ENCODE results near the gene ZFP57.
A peak's percentile ranks its signal among the peaks of the same experiment; 100 is the strongest.

Gene ZFP57

DNA sequence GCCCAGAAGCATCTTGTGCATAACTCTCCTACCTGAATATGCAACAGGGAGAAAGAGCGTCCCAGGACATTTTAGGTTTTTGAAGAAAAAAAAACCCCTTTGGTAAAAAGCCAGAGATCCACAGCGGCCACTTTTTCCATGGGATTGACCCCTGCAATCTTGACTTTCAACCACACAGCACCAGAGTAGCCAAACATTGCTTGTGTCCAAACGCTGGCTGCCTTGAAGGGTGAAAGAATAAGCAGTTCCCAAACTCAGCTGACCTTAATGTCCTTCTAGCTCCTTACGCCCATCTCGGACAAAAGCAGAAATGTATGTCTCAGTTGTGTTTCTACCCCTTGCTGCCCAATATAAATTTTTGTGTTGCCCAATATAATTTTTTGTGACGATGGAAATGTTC, 25.3 kb downstream of the ZFP57 start:
- no peak for DNase-seq (ENCODE audit: low spot score)

DNA sequence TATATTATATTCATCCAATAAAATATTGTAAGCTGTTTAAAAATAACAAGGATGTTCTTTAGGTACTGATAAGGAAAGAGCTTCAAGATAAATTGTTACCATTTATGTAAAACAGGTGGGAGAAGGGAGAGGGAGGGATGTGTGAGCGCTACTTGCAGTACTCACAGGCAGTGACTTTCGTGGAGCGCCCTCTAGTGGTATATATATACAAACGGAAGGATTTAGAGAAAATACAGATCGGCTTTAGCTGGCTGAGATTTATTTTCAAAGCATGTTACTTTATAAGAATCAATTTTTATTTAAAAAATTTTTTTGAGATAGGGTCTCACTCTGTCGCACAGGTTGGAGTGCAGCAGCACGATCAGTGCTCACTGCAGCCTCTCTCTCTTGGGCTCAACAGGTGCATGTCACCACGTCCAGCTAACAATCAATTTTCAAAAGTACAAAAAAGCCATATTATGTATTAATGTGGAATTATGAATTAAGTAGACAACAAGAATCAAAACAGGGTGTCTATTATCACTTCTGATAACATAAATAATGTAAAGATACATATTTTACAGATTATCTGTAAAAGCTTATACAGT, 27.4 kb downstream of the ZFP57 start:
- no peak for DNase-seq (ENCODE audit: low spot score)

DNA sequence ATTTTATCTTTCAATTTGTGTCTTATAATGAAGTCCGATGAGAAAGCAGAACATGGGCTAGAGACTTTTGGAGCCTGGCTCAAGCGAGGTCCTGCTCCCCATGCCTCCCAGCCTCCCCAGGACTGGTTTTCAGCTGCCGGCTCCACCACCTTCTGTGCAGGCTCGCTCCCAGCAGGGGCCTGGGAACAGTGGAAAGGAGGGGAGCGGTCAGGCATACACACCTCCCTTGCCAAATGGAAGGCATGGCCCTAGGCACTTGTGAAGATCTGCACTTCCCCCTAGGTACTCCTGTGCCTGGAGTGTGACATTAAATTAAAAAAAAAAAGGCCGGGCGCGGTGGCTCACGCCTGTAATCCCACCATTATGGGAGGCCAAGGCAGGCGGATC, 28.8 kb downstream of the ZFP57 start:
- DNase-seq (ENCODE audit: low spot score) = no peak

- no peak for DNase-seq (ENCODE audit: low spot score)
Measured at GRCh38 chr6:29651413-29652197, 29.3 kb downstream of the ZFP57 start.

GRCh38 chr6:29649701-29650673, 31.0 kb downstream of the ZFP57 start:
- peak; percentile 68 for DNase-seq (ENCODE audit: low spot score)

- DNase-seq (ENCODE audit: low spot score) = no peak
Measured at GRCh38 chr6:29647927-29648642, 32.9 kb downstream of the ZFP57 start.

GRCh38 chr6:29641430-29642148, 39.4 kb downstream of the ZFP57 start:
- DNase-seq (ENCODE audit: low spot score) = no peak

DNA sequence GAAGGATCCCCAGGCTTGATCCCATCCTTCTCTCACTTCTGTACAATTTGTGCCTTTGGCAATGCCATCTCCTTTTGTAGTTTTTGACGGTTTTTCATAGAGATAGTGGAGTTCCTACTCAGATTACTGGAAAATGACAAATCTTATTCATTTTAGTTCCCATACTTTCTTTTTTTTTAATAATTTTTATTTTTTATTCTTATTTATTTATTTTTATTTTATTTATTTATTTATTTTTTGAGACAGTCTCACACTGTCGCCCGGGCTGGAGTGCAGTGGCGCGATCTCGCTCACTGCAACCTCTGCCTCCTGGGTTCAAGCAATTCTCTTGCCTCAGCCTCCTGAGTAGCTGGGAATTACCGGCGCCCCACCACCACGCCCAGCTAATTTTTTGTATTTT, 43.7 kb downstream of the ZFP57 start:
- no peak for DNase-seq (ENCODE audit: low spot score)

- no peak for DNase-seq (ENCODE audit: low spot score)
Measured at GRCh38 chr6:29633534-29633905, 47.4 kb downstream of the ZFP57 start.

- DNase-seq (ENCODE audit: low spot score) = peak; percentile 80
Measured at GRCh38 chr6:29632789-29633533, 48.0 kb downstream of the ZFP57 start, which contains the start of gene GABBR1. Gene GABBR1 (minus strand): TSS chr6:29633183. CDS start chr6:29632385, 798 bp downstream.

- DNase-seq (ENCODE audit: low spot score) = no peak
Measured at GRCh38 chr6:29631860-29632731, 48.9 kb downstream of the ZFP57 start.

DNA sequence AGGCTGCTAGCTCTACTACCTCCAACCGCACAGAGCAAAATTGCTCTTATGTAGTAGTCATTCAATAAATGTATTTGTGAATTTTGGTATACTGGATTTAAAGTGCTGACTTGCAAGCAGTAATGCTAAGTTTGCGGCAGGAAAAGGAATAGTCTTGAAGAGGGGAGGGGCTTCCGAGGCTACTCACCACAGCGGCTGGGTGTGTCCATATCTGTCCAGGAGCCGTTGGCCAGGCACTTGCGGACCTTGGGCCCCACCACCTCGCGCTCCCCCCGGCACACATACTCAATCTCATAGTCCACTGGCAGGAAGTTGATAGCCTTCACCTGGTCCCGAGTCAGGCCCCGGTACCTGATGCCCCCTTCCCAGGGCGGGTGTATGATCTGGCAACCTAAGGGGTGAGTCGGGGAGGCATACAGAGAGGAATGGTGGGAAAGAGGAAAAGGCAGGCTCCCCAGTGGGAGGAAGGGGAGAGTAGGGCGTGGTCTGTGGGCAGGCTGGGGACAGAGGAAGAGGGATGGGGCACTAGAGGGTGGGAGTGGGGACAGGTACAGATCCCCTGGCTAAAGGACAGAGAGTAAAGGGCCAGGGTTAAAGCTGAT, 49.6 kb downstream of the ZFP57 start:
- no peak for DNase-seq (ENCODE audit: low spot score)

GRCh38 chr6:29630315-29630714, 50.6 kb downstream of the ZFP57 start:
- no peak for DNase-seq (ENCODE audit: low spot score)

DNA sequence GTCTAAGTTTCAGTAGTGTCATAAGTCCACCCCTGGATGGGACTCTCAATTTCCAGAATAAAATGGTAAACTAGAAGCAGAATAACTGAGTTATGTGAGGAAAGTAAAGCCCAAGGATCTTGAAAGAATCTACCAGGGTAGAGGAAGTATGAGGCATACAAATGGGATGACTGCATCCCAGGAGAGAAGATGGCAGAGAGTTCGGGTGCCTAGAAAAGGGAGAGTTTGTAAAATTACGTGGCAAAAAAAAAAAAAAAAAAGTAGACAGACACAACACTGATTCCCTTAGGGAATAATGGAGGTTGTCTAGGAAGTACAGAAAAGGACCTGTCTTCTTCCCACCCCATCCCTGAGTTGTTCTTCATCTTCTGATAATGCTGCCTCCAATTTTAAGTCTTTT, 51.4 kb downstream of the ZFP57 start:
- DNase-seq (ENCODE audit: low spot score) = no peak

GRCh38 chr6:29628419-29629281, 52.3 kb downstream of the ZFP57 start:
- peak; percentile 84 for DNase-seq (ENCODE audit: low spot score)

DNA sequence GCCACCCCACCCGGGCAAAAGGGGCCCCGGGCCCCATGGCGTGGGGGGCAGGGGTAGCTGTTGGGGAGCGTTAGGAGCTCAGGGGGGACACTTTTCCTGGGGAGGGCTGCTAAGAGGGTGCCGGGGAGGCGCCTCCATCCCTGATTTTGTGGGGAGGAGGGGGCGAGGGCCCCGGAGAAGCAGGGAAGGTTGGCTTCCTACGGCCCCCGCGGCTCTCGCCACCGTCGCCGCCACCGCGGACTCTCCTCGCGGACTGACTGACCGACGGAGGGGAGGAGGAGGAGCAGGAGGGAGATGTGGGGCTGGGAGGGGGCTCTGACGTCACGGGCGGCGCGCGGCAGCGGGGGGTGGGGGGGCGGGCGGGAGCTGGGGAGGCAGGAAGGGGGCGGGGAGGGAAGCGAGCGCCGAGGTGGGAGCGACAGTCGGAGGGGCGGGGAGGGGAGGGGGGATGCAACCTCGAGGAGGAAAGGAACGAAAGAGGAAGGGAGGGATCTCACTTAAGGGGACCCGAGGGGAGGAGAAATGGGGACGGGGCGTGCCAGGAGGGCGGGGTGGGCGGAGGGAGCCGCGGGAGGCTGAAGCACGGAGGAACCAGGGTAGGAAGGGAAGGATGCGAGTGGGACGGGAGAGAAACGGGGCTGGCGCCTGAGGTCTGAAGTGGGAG, 53.1 kb downstream of the ZFP57 start:
- DNase-seq (ENCODE audit: low spot score) = peak; percentile 31

GRCh38 chr6:29626948-29627754, 53.8 kb downstream of the ZFP57 start:
- DNase-seq (ENCODE audit: low spot score) = no peak
